ENCODE data around the gene CRYL1.

Gene CRYL1

GRCh38 chr13:20547479-20547908, 21.8 kb upstream of the CRYL1 start (continued):
- TF ChIP-seq, protein P1, sequence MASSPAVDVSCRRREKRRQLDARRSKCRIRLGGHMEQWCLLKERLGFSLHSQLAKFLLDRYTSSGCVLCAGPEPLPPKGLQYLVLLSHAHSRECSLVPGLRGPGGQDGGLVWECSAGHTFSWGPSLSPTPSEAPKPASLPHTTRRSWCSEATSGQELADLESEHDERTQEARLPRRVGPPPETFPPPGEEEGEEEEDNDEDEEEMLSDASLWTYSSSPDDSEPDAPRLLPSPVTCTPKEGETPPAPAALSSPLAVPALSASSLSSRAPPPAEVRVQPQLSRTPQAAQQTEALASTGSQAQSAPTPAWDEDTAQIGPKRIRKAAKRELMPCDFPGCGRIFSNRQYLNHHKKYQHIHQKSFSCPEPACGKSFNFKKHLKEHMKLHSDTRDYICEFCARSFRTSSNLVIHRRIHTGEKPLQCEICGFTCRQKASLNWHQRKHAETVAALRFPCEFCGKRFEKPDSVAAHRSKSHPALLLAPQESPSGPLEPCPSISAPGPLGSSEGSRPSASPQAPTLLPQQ (tag by site-specific recombination; IDR thresholded peaks at IDR 0.05) = no peak
- TF ChIP-seq ZNF747 (tag by site-specific recombination; IDR thresholded peaks at IDR 0.05) (no peak), ZNF10 (tag by site-specific recombination; IDR thresholded peaks at IDR 0.05) (no peak), ZNF792 (tag by site-specific recombination; IDR thresholded peaks at IDR 0.05) (no peak), ZNF510 (tag by site-specific recombination; IDR thresholded peaks at IDR 0.05; ENCODE audit: insufficient replicate concordance) (no peak), KLF16 (tag by site-specific recombination; IDR thresholded peaks at IDR 0.05) (no peak)

DNA sequence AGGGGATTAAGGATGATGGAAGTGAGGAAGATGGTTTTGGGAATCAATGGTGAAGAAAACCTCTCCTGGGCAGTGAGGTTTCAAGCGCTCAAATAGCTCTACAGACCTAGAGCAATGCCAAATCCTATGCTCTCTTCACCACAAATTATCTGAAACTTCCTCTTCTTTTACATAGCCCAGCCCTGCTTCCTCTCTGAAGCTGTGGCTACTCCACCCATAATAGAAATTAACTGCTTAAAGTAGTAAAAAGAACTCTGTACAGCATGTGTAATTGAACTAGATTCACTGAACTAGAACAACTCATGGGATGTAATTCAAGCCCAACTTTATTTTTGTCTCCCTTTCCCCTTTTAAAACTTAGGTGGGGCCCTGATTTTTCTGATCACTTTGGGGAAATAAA, 20.9 kb upstream of the CRYL1 start:
- ChIA-PET CTCF (no interaction called here), POLR2A (no interaction called here)
- H3K36me3 ChIP-seq (ENCODE audit: control insufficient read depth in 2 of 2, insufficient read depth in 1 of 2, low read length in 2 of 2) = no peaks in the 10 kb centered on the region
- no peak overlapping the region for H3K27ac ChIP-seq (ENCODE audit: extremely low read depth, low read depth, low read length)
- TF ChIP-seq, protein P1 (tag by site-specific recombination; IDR thresholded peaks at IDR 0.05) = 0 out of 2 replicates have a peak, but pooled peaks have one; percentile 23
- TF ChIP-seq ZNF501 (tag by site-specific recombination; IDR thresholded peaks at IDR 0.05) (no peak), ZNF302 (tag by site-specific recombination; IDR thresholded peaks at IDR 0.05; ENCODE audit: low read depth) (no peak), ZBTB48 (tag by site-specific recombination; IDR thresholded peaks at IDR 0.05) (no peak), ZBTB21 (tag by site-specific recombination; IDR thresholded peaks at IDR 0.05) (no peak), ZNF184 (tag by site-specific recombination; IDR thresholded peaks at IDR 0.05) (no peak)
- TF ChIP-seq, protein P2, sequence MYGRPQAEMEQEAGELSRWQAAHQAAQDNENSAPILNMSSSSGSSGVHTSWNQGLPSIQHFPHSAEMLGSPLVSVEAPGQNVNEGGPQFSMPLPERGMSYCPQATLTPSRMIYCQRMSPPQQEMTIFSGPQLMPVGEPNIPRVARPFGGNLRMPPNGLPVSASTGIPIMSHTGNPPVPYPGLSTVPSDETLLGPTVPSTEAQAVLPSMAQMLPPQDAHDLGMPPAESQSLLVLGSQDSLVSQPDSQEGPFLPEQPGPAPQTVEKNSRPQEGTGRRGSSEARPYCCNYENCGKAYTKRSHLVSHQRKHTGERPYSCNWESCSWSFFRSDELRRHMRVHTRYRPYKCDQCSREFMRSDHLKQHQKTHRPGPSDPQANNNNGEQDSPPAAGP (tag by site-specific recombination; IDR thresholded peaks at IDR 0.05) = no peak
- H3K9me3 ChIP-seq (ENCODE audit: control insufficient read depth, insufficient read depth, low read depth, low read length) = no peaks in the 10 kb centered on the region
- no peak overlapping the region for H3K4me3 ChIP-seq (ENCODE audit: low read depth, low read length)
- no peaks in the 10 kb centered on the region for H3K4me1 ChIP-seq (ENCODE audit: control insufficient read depth, insufficient read depth, low read length)

GRCh38 chr13:20544201-20544923, 18.7 kb upstream of the CRYL1 start:
- ChIA-PET POLR2A (no interaction called here), CTCF (interaction anchor here (1.4 kb wide), 1 partner anchor 50 kb away, joined by 3 read pairs; no protein-coding TSS in a partner anchor)
- H3K36me3 ChIP-seq (ENCODE audit: control insufficient read depth in 2 of 2, insufficient read depth in 1 of 2, low read length in 2 of 2) = no peaks in the 10 kb centered on the region
- TF ChIP-seq ZNF610 (tag by site-specific recombination; IDR thresholded peaks at IDR 0.05; ENCODE audit: borderline replicate concordance) (no peak), FEZF1 (tag by site-specific recombination; IDR thresholded peaks at IDR 0.05) (no peak), TRIM28 (IDR thresholded peaks at IDR 0.05; ENCODE audit: borderline replicate concordance, low read length) (no peak), MEIS1 (CRISPR knock-in tag; IDR thresholded peaks at IDR 0.05; ENCODE audit: borderline replicate concordance) (no peak)
- TF ChIP-seq, protein P3, sequence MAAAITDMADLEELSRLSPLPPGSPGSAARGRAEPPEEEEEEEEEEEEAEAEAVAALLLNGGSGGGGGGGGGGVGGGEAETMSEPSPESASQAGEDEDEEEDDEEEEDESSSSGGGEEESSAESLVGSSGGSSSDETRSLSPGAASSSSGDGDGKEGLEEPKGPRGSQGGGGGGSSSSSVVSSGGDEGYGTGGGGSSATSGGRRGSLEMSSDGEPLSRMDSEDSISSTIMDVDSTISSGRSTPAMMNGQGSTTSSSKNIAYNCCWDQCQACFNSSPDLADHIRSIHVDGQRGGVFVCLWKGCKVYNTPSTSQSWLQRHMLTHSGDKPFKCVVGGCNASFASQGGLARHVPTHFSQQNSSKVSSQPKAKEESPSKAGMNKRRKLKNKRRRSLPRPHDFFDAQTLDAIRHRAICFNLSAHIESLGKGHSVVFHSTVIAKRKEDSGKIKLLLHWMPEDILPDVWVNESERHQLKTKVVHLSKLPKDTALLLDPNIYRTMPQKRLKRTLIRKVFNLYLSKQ (tag by site-specific recombination; IDR thresholded peaks at IDR 0.05; ENCODE audit: borderline replicate concordance) = no peak
- TF ChIP-seq, protein P4, sequence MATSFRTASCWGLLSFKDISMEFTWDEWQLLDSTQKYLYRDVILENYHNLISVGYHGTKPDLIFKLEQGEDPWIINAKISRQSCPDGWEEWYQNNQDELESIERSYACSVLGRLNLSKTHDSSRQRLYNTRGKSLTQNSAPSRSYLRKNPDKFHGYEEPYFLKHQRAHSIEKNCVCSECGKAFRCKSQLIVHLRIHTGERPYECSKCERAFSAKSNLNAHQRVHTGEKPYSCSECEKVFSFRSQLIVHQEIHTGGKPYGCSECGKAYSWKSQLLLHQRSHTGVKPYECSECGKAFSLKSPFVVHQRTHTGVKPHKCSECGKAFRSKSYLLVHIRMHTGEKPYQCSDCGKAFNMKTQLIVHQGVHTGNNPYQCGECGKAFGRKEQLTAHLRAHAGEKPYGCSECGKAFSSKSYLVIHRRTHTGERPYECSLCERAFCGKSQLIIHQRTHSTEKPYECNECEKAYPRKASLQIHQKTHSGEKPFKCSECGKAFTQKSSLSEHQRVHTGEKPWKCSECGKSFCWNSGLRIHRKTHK (tag by site-specific recombination; IDR thresholded peaks at IDR 0.05) = no peak
- no peaks in the 10 kb centered on the region for H3K9me3 ChIP-seq (ENCODE audit: control insufficient read depth, insufficient read depth, low read depth, low read length)
- H3K27ac ChIP-seq (ENCODE audit: extremely low read depth, low read depth, low read length) = no peak overlapping the region
- H3K4me3 ChIP-seq (ENCODE audit: low read depth, low read length) = no peak overlapping the region
- H3K4me1 ChIP-seq (ENCODE audit: control insufficient read depth, insufficient read depth, low read length) = no peaks in the 10 kb centered on the region
